Erythroblast (primary cell): ENCODE results near the gene PCDH9.

Experiments used
- GATA1 ChIP-seq: IDR thresholded peaks from 2 replicates; pipeline ENCODE4 v1.6.1; 2011; ENCODE audit warnings: low read depth, mild to moderate bottlenecking, control low read depth, low read length, moderate library complexity
- POLR2A ChIP-seq: IDR thresholded peaks from 2 replicates; pipeline ENCODE4 v1.6.1; 2011; ENCODE audit warnings: mild to moderate bottlenecking, low read length

DNA sequence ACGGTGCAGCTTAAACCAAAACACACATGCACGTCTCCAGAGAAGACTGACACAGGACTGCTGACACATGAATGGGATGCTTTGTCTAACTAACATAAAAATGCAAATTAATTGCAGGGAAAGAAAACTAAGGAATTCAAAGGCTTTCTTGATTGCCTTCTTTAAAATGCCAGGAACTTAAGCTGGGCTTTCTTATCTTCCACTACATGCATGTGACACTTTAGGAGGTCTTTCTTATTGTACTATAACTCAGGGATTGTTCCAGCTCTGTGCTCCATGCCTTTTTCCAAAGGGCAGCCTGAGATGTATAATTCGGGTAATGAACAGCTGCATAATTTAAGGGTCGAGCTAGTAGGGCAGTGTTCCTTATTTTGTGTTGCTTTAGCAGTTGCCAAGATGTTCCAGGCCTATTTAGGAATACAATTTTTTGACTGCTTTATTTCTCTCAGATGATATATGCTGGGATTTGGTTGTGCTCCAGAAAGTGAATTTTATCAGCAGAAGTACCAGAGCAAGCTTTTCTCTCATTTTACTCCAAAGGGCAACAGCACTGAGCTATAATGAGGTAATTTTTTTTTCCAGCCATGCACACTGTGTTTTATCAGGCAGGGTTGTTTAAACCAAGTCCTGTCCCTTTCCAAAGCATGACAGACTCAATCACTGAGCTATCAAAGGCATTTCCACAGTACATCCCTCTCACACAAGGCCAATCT lies 885.2 kb downstream of the PCDH9 start:
- TF ChIP-seq POLR2A (no peak), GATA1 (no peak)
